Kidney epithelial cell (primary cell): Measurements from ENCODE around the gene EXOC3L2. TPM values are rescaled to one million over a fixed set of nuclear protein-coding genes. Genes with fewer than 3 reads are reported as not detected.

Experiments
- DNase-seq: peaks from one replicate; pipeline ENCODE4 v3.0.0-alpha.2; 2010; ENCODE audit warnings: low read depth
- H3K27me3 ChIP-seq: 2 replicates; pipeline ENCODE4 v1.6.0; 2011; ENCODE audit warnings: low read length; ENCODE audit not compliant: control insufficient read depth, insufficient read depth
- H3K36me3 ChIP-seq: 2 replicates; pipeline ENCODE4 v1.5.1; 2011; ENCODE audit warnings: low read length; ENCODE audit not compliant: control insufficient read depth, insufficient read depth
- H3K4me3 ChIP-seq: 2 replicates; pipeline ENCODE4 v1.5.1; 2011; ENCODE audit warnings: low read depth, mild to moderate bottlenecking, control low read depth, low read length
- CTCF ChIP-seq: IDR thresholded peaks from 2 replicates; pipeline ENCODE4 v1.5.1; 2011; ENCODE audit warnings: mild to moderate bottlenecking, moderate library complexity, low read length, control low read depth, inconsistent platforms; ENCODE audit not compliant: insufficient read depth, poor library complexity, severe bottlenecking
- total RNA-seq: library from RNA; depleted of rRNA; stranded (reverse); fragments of >200 nt; gene quantifications from 2 replicates; pipeline ENCODE4 v1.2.3, GENCODE V29; 2015

Gene EXOC3L2
- total RNA-seq, 1 donor from 2014 or later = not detected

GRCh38 chr19:45264781-45265317 lies 19.6 kb upstream of the EXOC3L2 start:
- no peak for TF ChIP-seq CTCF
- no peaks in the 10 kb centered on the region for H3K27me3 ChIP-seq
- no peak overlapping the region for H3K4me3 ChIP-seq
- no peaks in the 10 kb centered on the region for H3K36me3 ChIP-seq
- DNase-seq = no peak

- Histone ChIP-seq H3K36me3 (no peaks in the 10 kb centered on the region), H3K27me3 (no peaks in the 10 kb centered on the region), H3K4me3 (no peak overlapping the region)
- TF ChIP-seq CTCF = no peak
- DNase-seq = no peak
Observed at GRCh38 chr19:45263013-45263412, 17.8 kb upstream of the EXOC3L2 start.

- Histone ChIP-seq H3K36me3 (no peaks in the 10 kb centered on the region), H3K27me3 (no peaks in the 10 kb centered on the region), H3K4me3 (no peak overlapping the region)
- DNase-seq = no peak
- TF ChIP-seq CTCF = no peak
Observed at GRCh38 chr19:45262570-45262969, 17.4 kb upstream of the EXOC3L2 start.

GRCh38 chr19:45258862-45259261 lies 13.7 kb upstream of the EXOC3L2 start:
- H3K36me3 ChIP-seq = no peaks in the 10 kb centered on the region
- no peak for DNase-seq
- H3K4me3 ChIP-seq = no peak overlapping the region
- H3K27me3 ChIP-seq = no peaks in the 10 kb centered on the region
- no peak for TF ChIP-seq CTCF

GRCh38 chr19:45256836-45257235 lies 11.6 kb upstream of the EXOC3L2 start:
- no peaks in the 10 kb centered on the region for H3K27me3 ChIP-seq
- DNase-seq = no peak
- H3K36me3 ChIP-seq = no peaks in the 10 kb centered on the region
- no peak for TF ChIP-seq CTCF
- H3K4me3 ChIP-seq = no peak overlapping the region

GRCh38 chr19:45255611-45256157 lies 10.5 kb upstream of the EXOC3L2 start:
- Histone ChIP-seq H3K36me3 (no peaks in the 10 kb centered on the region), H3K27me3 (no peaks in the 10 kb centered on the region), H3K4me3 (no peak overlapping the region)
- TF ChIP-seq CTCF = no peak
- DNase-seq = no peak
